Loucy (cell line): ENCODE data around the gene SLAMF7.
A peak's percentile ranks its signal among the peaks of the same experiment; 100 is the strongest.

Source experiments
- H2AFZ ChIP-seq: fragments of 200-600 bp; sonication (generic); 2 replicates; pipeline ENCODE4 v1.6.0; 2016; ENCODE audit warnings: antibody characterized with exemption, mild to moderate bottlenecking, low read length, moderate library complexity
- H3F3A ChIP-seq: fragments of 200-600 bp; 2 replicates; pipeline ENCODE4 v1.6.0; 2016; ENCODE audit warnings: antibody characterized with exemption, low read depth, mild to moderate bottlenecking
- H3K27me3 ChIP-seq: fragments of 200-600 bp; sonication (generic); 2 replicates; pipeline ENCODE4 v1.6.1; 2014; ENCODE audit warnings: low read length, mild to moderate bottlenecking; ENCODE audit not compliant: insufficient read depth, poor library complexity, severe bottlenecking
- H3K36me3 ChIP-seq: fragments of 200-600 bp; sonication (generic); 2 replicates; pipeline ENCODE4 v1.6.1; 2016; ENCODE audit warnings: low read length; ENCODE audit not compliant: insufficient read depth
- H3K4me1 ChIP-seq: fragments of 200-600 bp; sonication (generic); 2 replicates; pipeline ENCODE4 v1.5.1; 2014; ENCODE audit warnings: low read length, mild to moderate bottlenecking; ENCODE audit not compliant: insufficient read depth, poor library complexity, severe bottlenecking
- H3K4me2 ChIP-seq: fragments of 200-600 bp; sonication (generic); 2 replicates; pipeline ENCODE4 v1.6.0; 2014; ENCODE audit warnings: antibody characterized with exemption, low read length, low read depth, mild to moderate bottlenecking; ENCODE audit not compliant: poor library complexity, severe bottlenecking
- H3K4me3 ChIP-seq: fragments of 200-600 bp; sonication (generic); 2 replicates; pipeline ENCODE4 v1.5.1; 2014; ENCODE audit warnings: low read length, mild to moderate bottlenecking, mixed read lengths; ENCODE audit not compliant: poor library complexity, severe bottlenecking
- H3K79me2 ChIP-seq: fragments of 200-600 bp; sonication (generic); 2 replicates; pipeline ENCODE4 v1.6.1; 2014; ENCODE audit warnings: low read length; ENCODE audit not compliant: insufficient read depth
- H3K9ac ChIP-seq: fragments of 200-600 bp; sonication (generic); 2 replicates; pipeline ENCODE4 v1.6.0; 2014; ENCODE audit warnings: mild to moderate bottlenecking, low read depth, low read length, moderate library complexity; ENCODE audit not compliant: poor library complexity, severe bottlenecking
- H3K9me2 ChIP-seq: fragments of 200-600 bp; sonication (generic); replicated peaks from 2 replicates; pipeline ENCODE4 v1.6.1; 2016; ENCODE audit warnings: low read depth, low read length, mixed read lengths
- H3K9me3 ChIP-seq: fragments of 200-600 bp; sonication (generic); 2 replicates; pipeline ENCODE4 v1.6.1; 2014; ENCODE audit warnings: mild to moderate bottlenecking, antibody characterized with exemption, low read length, low read depth; ENCODE audit not compliant: insufficient read depth
- H4K20me1 ChIP-seq: fragments of 200-600 bp; sonication (generic); 2 replicates; pipeline ENCODE4 v1.6.0; 2014; ENCODE audit warnings: antibody characterized with exemption, low read length, mild to moderate bottlenecking; ENCODE audit not compliant: insufficient read depth, poor library complexity, severe bottlenecking
- EZH2phosphoT487 ChIP-seq: fragments of 200-600 bp; IDR thresholded peaks from 2 replicates; pipeline ENCODE4 v1.6.1; 2018; ENCODE audit warnings: antibody characterized with exemption, mild to moderate bottlenecking, moderate library complexity, borderline replicate concordance
- TF ChIP-seq, protein P1 (sequence below): fragments of 200-600 bp; sonication (generic); conservative IDR thresholded peaks from 2 replicates; pipeline ENCODE4 v1.5.1; 2014; ENCODE audit warnings: mild to moderate bottlenecking, antibody characterized with exemption, low read length

SLAMF7 gene

DNA sequence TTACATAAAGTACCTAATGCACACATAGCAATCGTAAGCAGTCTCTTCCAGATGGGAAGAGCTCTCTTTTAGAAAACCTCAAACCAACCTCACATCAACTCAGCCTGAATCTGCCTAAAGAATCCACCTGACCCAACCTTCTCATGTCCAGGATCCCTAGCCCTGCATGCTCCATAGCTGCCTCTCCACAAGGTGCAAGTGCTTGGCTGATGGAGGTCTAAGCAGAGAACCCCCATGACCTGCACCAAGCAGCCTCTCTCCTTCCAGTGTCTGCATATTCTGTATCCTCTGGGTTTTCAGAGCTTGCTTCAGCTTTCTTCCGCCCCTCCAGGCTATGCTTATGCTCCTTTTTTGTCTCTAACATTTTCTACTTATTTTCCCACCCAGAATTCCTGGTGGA lies 59.4 kb downstream of the SLAMF7 start:
- peak overlapping the region; percentile 73 for H2AFZ ChIP-seq
- H3F3A ChIP-seq, result no peaks in the 10 kb centered on the region
- no peaks in the 10 kb centered on the region for H4K20me1 ChIP-seq
- no peaks in the 10 kb centered on the region for H3K36me3 ChIP-seq
- H3K4me1 ChIP-seq, result peaks cover 19% of the 10 kb centered on the region
- no peak overlapping the region for H3K9ac ChIP-seq
- TF ChIP-seq, protein P1, sequence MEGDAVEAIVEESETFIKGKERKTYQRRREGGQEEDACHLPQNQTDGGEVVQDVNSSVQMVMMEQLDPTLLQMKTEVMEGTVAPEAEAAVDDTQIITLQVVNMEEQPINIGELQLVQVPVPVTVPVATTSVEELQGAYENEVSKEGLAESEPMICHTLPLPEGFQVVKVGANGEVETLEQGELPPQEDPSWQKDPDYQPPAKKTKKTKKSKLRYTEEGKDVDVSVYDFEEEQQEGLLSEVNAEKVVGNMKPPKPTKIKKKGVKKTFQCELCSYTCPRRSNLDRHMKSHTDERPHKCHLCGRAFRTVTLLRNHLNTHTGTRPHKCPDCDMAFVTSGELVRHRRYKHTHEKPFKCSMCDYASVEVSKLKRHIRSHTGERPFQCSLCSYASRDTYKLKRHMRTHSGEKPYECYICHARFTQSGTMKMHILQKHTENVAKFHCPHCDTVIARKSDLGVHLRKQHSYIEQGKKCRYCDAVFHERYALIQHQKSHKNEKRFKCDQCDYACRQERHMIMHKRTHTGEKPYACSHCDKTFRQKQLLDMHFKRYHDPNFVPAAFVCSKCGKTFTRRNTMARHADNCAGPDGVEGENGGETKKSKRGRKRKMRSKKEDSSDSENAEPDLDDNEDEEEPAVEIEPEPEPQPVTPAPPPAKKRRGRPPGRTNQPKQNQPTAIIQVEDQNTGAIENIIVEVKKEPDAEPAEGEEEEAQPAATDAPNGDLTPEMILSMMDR, result no peak
- TF ChIP-seq EZH2phosphoT487, result no peak
- H3K4me2 ChIP-seq, result peak overlapping the region; percentile 35
- no peak overlapping the region for H3K4me3 ChIP-seq
- no peaks in the 10 kb centered on the region for H3K79me2 ChIP-seq
- H3K9me2 ChIP-seq, result no peaks in the 10 kb centered on the region
- H3K9me3 ChIP-seq, result no peaks in the 10 kb centered on the region
- H3K27me3 ChIP-seq, result no peaks in the 10 kb centered on the region

DNA sequence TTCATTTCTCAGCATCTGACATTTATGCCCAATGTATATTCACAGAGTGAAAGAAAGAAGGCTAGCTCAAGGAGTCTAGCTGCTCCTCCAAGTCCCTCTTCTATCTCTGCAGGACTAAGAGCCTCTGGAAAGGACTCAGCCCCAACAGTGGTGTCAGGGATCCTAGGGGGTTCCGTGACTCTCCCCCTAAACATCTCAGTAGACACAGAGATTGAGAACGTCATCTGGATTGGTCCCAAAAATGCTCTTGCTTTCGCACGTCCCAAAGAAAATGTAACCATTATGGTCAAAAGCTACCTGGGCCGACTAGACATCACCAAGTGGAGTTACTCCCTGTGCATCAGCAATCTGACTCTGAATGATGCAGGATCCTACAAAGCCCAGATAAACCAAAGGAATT lies 60.6 kb downstream of the SLAMF7 start:
- Histone ChIP-seq H3F3A (no peaks in the 10 kb centered on the region), H2AFZ (no peak overlapping the region), H3K27me3 (peaks cover 4% of the 10 kb centered on the region), H3K9me3 (no peaks in the 10 kb centered on the region), H3K79me2 (no peaks in the 10 kb centered on the region), H3K4me1 (peaks cover 19% of the 10 kb centered on the region), H3K36me3 (no peaks in the 10 kb centered on the region), H3K9me2 (no peaks in the 10 kb centered on the region), H4K20me1 (no peaks in the 10 kb centered on the region), H3K4me3 (no peak overlapping the region), H3K9ac (no peak overlapping the region), H3K4me2 (no peak overlapping the region)
- no peak for TF ChIP-seq EZH2phosphoT487
- TF ChIP-seq, protein P1, result no peak

DNA sequence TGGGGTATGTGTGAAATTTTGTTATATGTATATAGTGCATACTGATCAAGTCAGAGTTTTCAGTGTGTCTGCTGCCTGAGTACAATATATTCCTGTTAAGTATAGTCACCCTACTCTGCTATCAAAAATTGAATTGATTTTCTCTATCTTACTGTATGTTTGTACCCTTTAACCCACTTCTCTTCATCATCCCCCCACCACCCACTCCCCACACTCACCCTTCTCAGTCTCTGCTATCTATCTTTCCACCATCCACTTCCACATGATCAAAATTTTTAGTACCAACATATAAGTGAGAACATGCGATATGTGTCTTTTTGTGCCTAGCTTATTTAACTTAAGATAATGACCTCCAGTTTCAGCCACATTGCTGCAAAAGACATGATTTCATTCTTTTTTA lies 61.1 kb downstream of the SLAMF7 start:
- Histone ChIP-seq H4K20me1 (no peaks in the 10 kb centered on the region), H3K9ac (no peak overlapping the region), H3K36me3 (no peaks in the 10 kb centered on the region), H3K27me3 (peaks cover 9% of the 10 kb centered on the region), H3F3A (no peaks in the 10 kb centered on the region), H3K4me2 (no peak overlapping the region), H2AFZ (no peak overlapping the region), H3K9me2 (no peaks in the 10 kb centered on the region), H3K4me1 (peaks cover 19% of the 10 kb centered on the region), H3K9me3 (no peaks in the 10 kb centered on the region), H3K79me2 (no peaks in the 10 kb centered on the region), H3K4me3 (no peak overlapping the region)
- no peak for TF ChIP-seq EZH2phosphoT487
- TF ChIP-seq, protein P1, result no peak
